Caco-2 (cell line): Measurements from ENCODE around the gene COQ8A. TPM values are rescaled to one million over a fixed set of nuclear protein-coding genes. Genes with fewer than 3 reads are reported as not detected.
A peak's percentile ranks its signal among the peaks of the same experiment; 100 is the strongest.

Experiments used
- BruUV-seq: library from RNA; stranded (reverse); fragments of 400-500 nt; replicated peaks from 2 replicates; lab custom pipeline; 2021; lab: Mats Ljungman, UMichigan
- CTCF ChIA-PET: fragments of 300-600 bp; sonication (Branson Sonifier 250); formaldehyde crosslinking; loops from one replicate; lab custom pipeline; 2022; ENCODE audit warnings: antibody characterized with exemption; lab: Charles Lee
- POLR2A ChIA-PET: fragments of 300-600 bp; sonication (Branson Sonifier 250); formaldehyde crosslinking; loops from one replicate; lab custom pipeline; 2022; ENCODE audit warnings: antibody characterized with exemption; lab: Charles Lee
- DNase-seq, 2 experiments: peaks; one replicate each; pipeline versions ENCODE4 v3.0.0 to v3.0.0-alpha.2; 2020 to 2022
- H3K27me3 ChIP-seq: replicated peaks from 2 replicates; pipeline ENCODE4 v1.6.0; 2011; ENCODE audit warnings: low read length; ENCODE audit not compliant: control insufficient read depth, insufficient read depth
- H3K36me3 ChIP-seq: 2 replicates; pipeline ENCODE4 v1.5.1; 2011; ENCODE audit warnings: low read length; ENCODE audit not compliant: control insufficient read depth, insufficient read depth
- H3K4me1 ChIP-seq: fragments of 250-450 bp; sonication (Bioruptor Pico); 2 replicates; pipeline ENCODE4 v1.5.1; 2020; ENCODE audit warnings: mild to moderate bottlenecking
- H3K4me3 ChIP-seq: 2 replicates; pipeline ENCODE4 v1.5.1; 2011; ENCODE audit warnings: low read depth, mild to moderate bottlenecking, control low read depth, low read length
- H3K9me3 ChIP-seq: fragments of 250-450 bp; sonication (Bioruptor Pico); 2 replicates; pipeline ENCODE4 v1.5.1; 2020; ENCODE audit warnings: mild to moderate bottlenecking, moderate library complexity
- H3K27ac Mint-ChIP-seq: one replicate; pipeline ENCODE4 v1.8.0; 2022; ENCODE audit warnings: mixed read lengths; ENCODE audit not compliant: unreplicated experiment
- H3K27me3 Mint-ChIP-seq: one replicate; pipeline ENCODE4 v1.8.0; 2022; ENCODE audit warnings: mixed read lengths; ENCODE audit not compliant: insufficient read depth, unreplicated experiment
- H3K36me3 Mint-ChIP-seq: one replicate; pipeline ENCODE4 v1.8.0; 2022; ENCODE audit warnings: mild to moderate bottlenecking, mixed read lengths; ENCODE audit not compliant: insufficient read depth, unreplicated experiment
- H3K4me1 Mint-ChIP-seq: one replicate; pipeline ENCODE4 v1.8.0; 2022; ENCODE audit warnings: low read depth, mixed read lengths; ENCODE audit not compliant: unreplicated experiment
- H3K4me3 Mint-ChIP-seq: one replicate; pipeline ENCODE4 v1.8.0; 2022; ENCODE audit warnings: mild to moderate bottlenecking, moderate library complexity, mixed read lengths; ENCODE audit not compliant: unreplicated experiment
- H3K9me3 Mint-ChIP-seq: one replicate; pipeline ENCODE4 v1.8.0; 2022; ENCODE audit warnings: mixed read lengths; ENCODE audit not compliant: unreplicated experiment
- CTCF ChIP-seq, 2 experiments: fragments of 200-600 bp in 1 of 2; IDR thresholded peaks; 1 replicate in 1 of 2; 2 replicates in 1 of 2; pipeline versions ENCODE4 v1.5.1 to v1.8.0; 2011 to 2022; ENCODE audit warnings: antibody characterized with exemption in 1 of 2, control low read depth in 1 of 2, inconsistent platforms in 1 of 2, low read depth in 1 of 2, low read length in 1 of 2, mild to moderate bottlenecking in 1 of 2, moderate library complexity in 1 of 2; ENCODE audit not compliant: insufficient read depth in 1 of 2, severe bottlenecking in 1 of 2, unreplicated experiment in 1 of 2
- intact Hi-C: fragments of 100-400 bp; cut with micrococcal nuclease; formaldehyde crosslinking; loops from one replicate; pipeline ENCODE4 v1.10.0; 2022; ENCODE audit not compliant: unreplicated experiment
- total RNA-seq: library from RNA; stranded (reverse); gene quantifications from 2 replicates; pipeline ENCODE4 v1.2.3, GENCODE V29; 2022

COQ8A gene
- total RNA-seq, 1 experiment from 2014 or later, result 50.0 TPM

- Histone ChIP-seq H3K27me3 (no peaks in the 10 kb centered on the region), H3K36me3 (peaks cover 1% of the 10 kb centered on the region; the same call in 1 of the 2 replicates), H3K4me1 (no peaks in the 10 kb centered on the region), H3K4me3 (no peak overlapping the region), H3K9me3 (no peaks in the 10 kb centered on the region; the same call in 1 of the 2 replicates)
- no peaks in the 10 kb centered on the region for H3K27me3 Mint-ChIP-seq
- H3K4me3 Mint-ChIP-seq, result no peak overlapping the region
- intact Hi-C loops, result no loop called here
- no peak for TF ChIP-seq CTCF (IDR thresholded peaks at IDR 0.05; ENCODE audit: insufficient read depth in 1 of 2, low read depth in 1 of 2, low read length in 1 of 2, severe bottlenecking in 1 of 2, unreplicated experiment in 1 of 2)
- peaks cover 15% of the 10 kb centered on the region for H3K36me3 Mint-ChIP-seq
- peak overlapping the region; percentile 8 for H3K27ac Mint-ChIP-seq
- CTCF ChIA-PET, result no interaction called here
- POLR2A ChIA-PET, result no interaction called here
- BruUV-seq, result no TSS peak
- peaks cover 21% of the 10 kb centered on the region for H3K9me3 Mint-ChIP-seq
- no peak for DNase-seq
- no peaks in the 10 kb centered on the region for H3K4me1 Mint-ChIP-seq
Observed at GRCh38 chr1:226956942-226957713, 17.0 kb downstream of the COQ8A start.

- POLR2A ChIA-PET, result no interaction called here
- no peaks in the 10 kb centered on the region for H3K27me3 ChIP-seq
- no peak for TF ChIP-seq CTCF (IDR thresholded peaks at IDR 0.05; ENCODE audit: insufficient read depth in 1 of 2, low read depth in 1 of 2, low read length in 1 of 2, severe bottlenecking in 1 of 2, unreplicated experiment in 1 of 2)
- no peak for DNase-seq
- no peak overlapping the region for H3K4me3 ChIP-seq
- H3K9me3 ChIP-seq, result no peaks in the 10 kb centered on the region; the same call in 1 of the 2 replicates
- no peaks in the 10 kb centered on the region for H3K4me1 Mint-ChIP-seq
- CTCF ChIA-PET, result no interaction called here
- no peak overlapping the region for H3K4me3 Mint-ChIP-seq
- H3K4me1 ChIP-seq, result no peaks in the 10 kb centered on the region
- intact Hi-C loops, result no loop called here
- peaks cover 21% of the 10 kb centered on the region for H3K9me3 Mint-ChIP-seq
- peaks cover 15% of the 10 kb centered on the region for H3K36me3 Mint-ChIP-seq
- peaks cover 1% of the 10 kb centered on the region; the same call in 1 of the 2 replicates for H3K36me3 ChIP-seq
- peak overlapping the region; percentile 8 for H3K27ac Mint-ChIP-seq
- no peaks in the 10 kb centered on the region for H3K27me3 Mint-ChIP-seq
- no TSS peak for BruUV-seq
Observed at GRCh38 chr1:226957714-226958113, 17.6 kb downstream of the COQ8A start.

- CTCF ChIA-PET, result no interaction called here
- H3K4me1 ChIP-seq, result no peaks in the 10 kb centered on the region
- H3K9me3 Mint-ChIP-seq, result peaks cover 21% of the 10 kb centered on the region
- H3K4me3 ChIP-seq, result no peak overlapping the region
- no peak for TF ChIP-seq CTCF (IDR thresholded peaks at IDR 0.05; ENCODE audit: insufficient read depth in 1 of 2, low read depth in 1 of 2, low read length in 1 of 2, severe bottlenecking in 1 of 2, unreplicated experiment in 1 of 2)
- no peak overlapping the region for H3K27ac Mint-ChIP-seq
- H3K4me3 Mint-ChIP-seq, result no peak overlapping the region
- no peaks in the 10 kb centered on the region for H3K4me1 Mint-ChIP-seq
- H3K27me3 ChIP-seq, result no peaks in the 10 kb centered on the region
- H3K36me3 ChIP-seq, result peaks cover 1% of the 10 kb centered on the region; the same call in 1 of the 2 replicates
- BruUV-seq, result no TSS peak
- POLR2A ChIA-PET, result no interaction called here
- intact Hi-C loops, result no loop called here
- H3K36me3 Mint-ChIP-seq, result peaks cover 15% of the 10 kb centered on the region
- no peak for DNase-seq
- no peaks in the 10 kb centered on the region; the same call in 1 of the 2 replicates for H3K9me3 ChIP-seq
- H3K27me3 Mint-ChIP-seq, result no peaks in the 10 kb centered on the region
Observed at GRCh38 chr1:226958300-226958699, 18.2 kb downstream of the COQ8A start.
